MCF 10A (cell line): ENCODE data around the gene AGBL4. TPM values are rescaled to one million over a fixed set of nuclear protein-coding genes. Genes with fewer than 3 reads are reported as not detected.
"Not testable (repeated sequence)": the region's sequence is repeated elsewhere in the genome, so short reads cannot be mapped to it uniquely, and the experiment has no call there.

Experiments used
- BruUV-seq: library from RNA; stranded (reverse); fragments of 400-500 nt; replicated peaks from 2 replicates; lab custom pipeline; 2021; lab: Mats Ljungman, UMichigan
- CTCF ChIA-PET: fragments of 300-600 bp; sonication (Branson Sonifier 250); formaldehyde crosslinking; extraction: SDS; loops from one replicate; lab custom pipeline; 2021; ENCODE audit warnings: antibody characterized with exemption, inconsistent platforms; lab: Yijun Ruan, JAX
- POLR2A ChIA-PET: fragments of 300-600, 350-650 bp; sonication (Branson Sonifier 250); formaldehyde crosslinking; extraction: SDS; loops from one replicate; lab custom pipeline; 2020; ENCODE audit warnings: antibody characterized with exemption, inconsistent platforms; lab: Yijun Ruan, JAX
- DNase-seq: peaks from one replicate; pipeline ENCODE4 v3.0.0-alpha.2; 2018; ENCODE audit not compliant: unreplicated experiment
- H3K27ac Mint-ChIP-seq: one replicate; pipeline ENCODE4 v1.8.0; 2022; ENCODE audit warnings: mild to moderate bottlenecking, low read depth, mixed read lengths; ENCODE audit not compliant: unreplicated experiment
- H3K27me3 Mint-ChIP-seq: one replicate; pipeline ENCODE4 v1.8.0; 2022; ENCODE audit warnings: mixed read lengths; ENCODE audit not compliant: insufficient read depth, unreplicated experiment
- H3K36me3 Mint-ChIP-seq: one replicate; pipeline ENCODE4 v1.8.0; 2022; ENCODE audit warnings: mild to moderate bottlenecking, moderate library complexity, mixed read lengths; ENCODE audit not compliant: insufficient read depth, unreplicated experiment
- H3K4me1 Mint-ChIP-seq: one replicate; pipeline ENCODE4 v1.8.0; 2022; ENCODE audit warnings: mixed read lengths; ENCODE audit not compliant: insufficient read depth, unreplicated experiment
- H3K4me3 Mint-ChIP-seq: one replicate; pipeline ENCODE4 v1.8.0; 2022; ENCODE audit warnings: mild to moderate bottlenecking, moderate library complexity, mixed read lengths; ENCODE audit not compliant: unreplicated experiment
- H3K9me3 Mint-ChIP-seq: one replicate; pipeline ENCODE4 v1.8.0; 2022; ENCODE audit warnings: mixed read lengths; ENCODE audit not compliant: unreplicated experiment
- CTCF ChIP-seq: fragments of 200-600 bp; IDR thresholded peaks from one replicate; pipeline ENCODE4 v1.8.0; 2022; ENCODE audit warnings: antibody characterized with exemption, mild to moderate bottlenecking; ENCODE audit not compliant: unreplicated experiment
- intact Hi-C: fragments of 100-400 bp; cut with micrococcal nuclease; formaldehyde crosslinking; loops from 2 replicates; pipeline ENCODE4 v1.14.1; 2022
- total RNA-seq: library from RNA; stranded (reverse); gene quantifications from 2 replicates; pipeline ENCODE4 v1.2.3, GENCODE V29; 2022

AGBL4 gene
- total RNA-seq, 1 experiment from 2014 or later: not detected

- no peak for DNase-seq
- no peak overlapping the region for H3K27ac Mint-ChIP-seq
- POLR2A ChIA-PET: no interaction called here
- H3K4me3 Mint-ChIP-seq: no peak overlapping the region
- H3K9me3 Mint-ChIP-seq: peaks cover 7% of the 10 kb centered on the region
- H3K27me3 Mint-ChIP-seq: no peaks in the 10 kb centered on the region
- CTCF ChIA-PET: no interaction called here
- H3K36me3 Mint-ChIP-seq: no peaks in the 10 kb centered on the region
- peaks cover 7% of the 10 kb centered on the region for H3K4me1 Mint-ChIP-seq
- BruUV-seq: no TSS peak
- intact Hi-C loops: no loop called here
- TF ChIP-seq CTCF: no peak
Observed at GRCh38 chr1:49318218-49318617, 705.5 kb downstream of the AGBL4 start.

GRCh38 chr1:49307457-49307856 is 716.3 kb downstream of the AGBL4 start:
- no peak for DNase-seq
- no peaks in the 10 kb centered on the region for H3K27me3 Mint-ChIP-seq
- no peaks in the 10 kb centered on the region for H3K36me3 Mint-ChIP-seq
- BruUV-seq: no TSS peak
- CTCF ChIA-PET: no interaction called here
- H3K4me1 Mint-ChIP-seq: no peaks in the 10 kb centered on the region
- no peak for TF ChIP-seq CTCF
- intact Hi-C loops: no loop called here
- no peaks in the 10 kb centered on the region for H3K9me3 Mint-ChIP-seq
- H3K4me3 Mint-ChIP-seq: no peak overlapping the region
- POLR2A ChIA-PET: no interaction called here
- H3K27ac Mint-ChIP-seq: no peak overlapping the region

- peaks cover 5% of the 10 kb centered on the region for H3K36me3 Mint-ChIP-seq
- no peak overlapping the region for H3K4me3 Mint-ChIP-seq
- no peaks in the 10 kb centered on the region for H3K4me1 Mint-ChIP-seq
- ChIA-PET CTCF (no interaction called here), POLR2A (no interaction called here)
- BruUV-seq: no TSS peak
- no peaks in the 10 kb centered on the region for H3K9me3 Mint-ChIP-seq
- H3K27me3 Mint-ChIP-seq: no peaks in the 10 kb centered on the region
- no peak for TF ChIP-seq CTCF
- intact Hi-C loops: no loop called here
- H3K27ac Mint-ChIP-seq: no peak overlapping the region
- DNase-seq: no peak
Observed at GRCh38 chr1:49306507-49307070, 717.2 kb downstream of the AGBL4 start.

GRCh38 chr1:49302400-49302799 is 721.4 kb downstream of the AGBL4 start:
- intact Hi-C loops, BruUV-seq, H3K27me3 Mint-ChIP-seq, H3K9me3 Mint-ChIP-seq, DNase-seq, H3K27ac Mint-ChIP-seq, H3K4me3 Mint-ChIP-seq, POLR2A ChIA-PET, H3K36me3 Mint-ChIP-seq: not testable (repeated sequence)
- CTCF ChIA-PET: interaction anchor here (0.6 kb wide), 1 partner anchor 387 kb away, joined by 4 read pairs; no protein-coding TSS in a partner anchor
- peaks cover 15% of the 10 kb centered on the region for H3K4me1 Mint-ChIP-seq
